GM23338 (cell line): ENCODE measurements around the gene GPA33. TPM values are rescaled to one million over a fixed set of nuclear protein-coding genes. Genes with fewer than 3 reads are reported as not detected.

Experiments
- ATAC-seq: fragments of 200-7000 bp; cut with Tn5 transposase; 3 replicates; pipeline ENCODE4 v1.9.1; 2020
- DNase-seq: peaks from one replicate; pipeline ENCODE4 v3.0.0-alpha.2; 2015; ENCODE audit warnings: low spot score
- H2AFZ ChIP-seq: fragments of 200-600 bp; sonication (generic); 2 replicates; pipeline ENCODE4 v1.8.0; 2016; ENCODE audit warnings: antibody characterized with exemption, mild to moderate bottlenecking, moderate library complexity
- H3F3A ChIP-seq: fragments of 200-600 bp; sonication (generic); replicated peaks from 2 replicates; pipeline ENCODE4 v1.8.0; 2017; ENCODE audit warnings: antibody characterized with exemption, mixed run types, low read depth
- H3K27ac ChIP-seq: fragments of 200-600 bp; sonication (generic); 2 replicates; pipeline ENCODE4 v1.6.1; 2016; ENCODE audit warnings: low read depth
- H3K27me3 ChIP-seq: fragments of 200-600 bp; sonication (generic); 2 replicates; pipeline ENCODE4 v1.8.0; 2016; ENCODE audit warnings: mild to moderate bottlenecking, mixed run types, moderate library complexity; ENCODE audit not compliant: insufficient read depth
- H3K36me3 ChIP-seq: fragments of 200-600 bp; sonication (generic); 2 replicates; pipeline ENCODE4 v1.8.0; 2016; ENCODE audit warnings: mild to moderate bottlenecking; ENCODE audit not compliant: insufficient read depth
- H3K4me1 ChIP-seq: fragments of 200-600 bp; sonication (generic); 2 replicates; pipeline ENCODE4 v1.8.0; 2016; ENCODE audit warnings: mild to moderate bottlenecking, moderate library complexity; ENCODE audit not compliant: insufficient read depth
- H3K4me2 ChIP-seq: fragments of 200-600 bp; sonication (generic); 2 replicates; pipeline ENCODE4 v1.7.1; 2017; ENCODE audit warnings: mixed run types
- H3K4me3 ChIP-seq: fragments of 200-600 bp; sonication (generic); 2 replicates; pipeline ENCODE4 v1.6.1; 2016; ENCODE audit warnings: mixed run types
- H3K79me2 ChIP-seq: fragments of 200-600 bp; sonication (generic); replicated peaks from 2 replicates; pipeline ENCODE4 v1.8.0; 2017; ENCODE audit warnings: mild to moderate bottlenecking; ENCODE audit not compliant: insufficient read depth
- H3K9me2 ChIP-seq: fragments of 200-600 bp; sonication (generic); 2 replicates; pipeline ENCODE4 v1.8.0; 2017; ENCODE audit not compliant: insufficient read depth
- H4K20me1 ChIP-seq: fragments of 200-600 bp; sonication (generic); replicated peaks from 2 replicates; pipeline ENCODE4 v1.8.0; 2017; ENCODE audit warnings: mild to moderate bottlenecking; ENCODE audit not compliant: insufficient read depth
- H3K27ac Mint-ChIP-seq: 2 replicates; pipeline ENCODE4 v1.8.0; 2020; ENCODE audit warnings: inconsistent platforms, mild to moderate bottlenecking, moderate library complexity, mixed read lengths
- H3K27me3 Mint-ChIP-seq: 3 replicates; pipeline ENCODE4 v1.8.0; 2022; ENCODE audit warnings: low read depth, mild to moderate bottlenecking, moderate library complexity, mixed read lengths, inconsistent platforms; ENCODE audit not compliant: insufficient read depth, poor library complexity
- H3K36me3 Mint-ChIP-seq: 3 replicates; pipeline ENCODE4 v1.8.0; 2021; ENCODE audit warnings: low read depth, mild to moderate bottlenecking, inconsistent platforms, moderate library complexity, mixed read lengths
- H3K4me1 Mint-ChIP-seq: 3 replicates; pipeline ENCODE4 v1.8.0; 2020; ENCODE audit warnings: mild to moderate bottlenecking, inconsistent platforms, mixed read lengths
- H3K4me3 Mint-ChIP-seq: 3 replicates; pipeline ENCODE4 v1.8.0; 2021; ENCODE audit warnings: moderate library complexity, mild to moderate bottlenecking, inconsistent platforms, mixed read lengths
- H3K9me3 Mint-ChIP-seq: 3 replicates; pipeline ENCODE4 v1.8.0; 2020; ENCODE audit warnings: moderate library complexity, mild to moderate bottlenecking, inconsistent platforms, mixed read lengths
- CREB1 ChIP-seq: fragments of 250-450 bp; sonication (Bioruptor Pico); IDR thresholded peaks from 2 replicates; pipeline ENCODE4 v1.5.0; 2020; ENCODE audit warnings: low read depth, mild to moderate bottlenecking, moderate library complexity
- CTCF ChIP-seq, 2 experiments: fragments of 200-600 bp in 1 of 2; sonication (generic) in 1 of 2; conservative IDR thresholded peaks; 2 replicates each; pipeline versions ENCODE4 v1.5.1 to v1.6.1; 2016 to 2017; ENCODE audit warnings: antibody characterized with exemption in 2 of 2, low read depth in 2 of 2, mild to moderate bottlenecking in 2 of 2, moderate library complexity in 1 of 2
- ETS1 ChIP-seq: IDR thresholded peaks from 2 replicates; pipeline ENCODE4 v1.6.1; 2016; ENCODE audit warnings: antibody characterized with exemption
- EZH2 ChIP-seq: fragments of 200-600 bp; sonication (generic); IDR thresholded peaks from one replicate; pipeline ENCODE4 v1.8.0; 2017; ENCODE audit warnings: antibody characterized with exemption, mild to moderate bottlenecking, low read depth; ENCODE audit not compliant: unreplicated experiment
- EZH2phosphoT487 ChIP-seq: fragments of 200-600 bp; sonication (generic); IDR thresholded peaks from one replicate; pipeline ENCODE4 v1.8.1; 2018; ENCODE audit warnings: antibody characterized with exemption; ENCODE audit not compliant: unreplicated experiment
- JUNB ChIP-seq: IDR thresholded peaks from one replicate; pipeline ENCODE4 v1.6.1; 2016; ENCODE audit warnings: antibody characterized with exemption; ENCODE audit not compliant: unreplicated experiment
- NANOG ChIP-seq: IDR thresholded peaks from 2 replicates; pipeline ENCODE4 v1.6.1; 2016; ENCODE audit warnings: antibody characterized with exemption, borderline replicate concordance
- POLR2AphosphoS5 ChIP-seq: IDR thresholded peaks from 2 replicates; pipeline ENCODE4 v1.6.1; 2016; ENCODE audit warnings: antibody characterized with exemption, low read depth
- REST ChIP-seq: IDR thresholded peaks from one replicate; pipeline ENCODE4 v1.6.1; 2018; ENCODE audit warnings: antibody characterized with exemption; ENCODE audit not compliant: unreplicated experiment
- STAT1 ChIP-seq: IDR thresholded peaks from one replicate; pipeline ENCODE4 v1.6.1; 2016; ENCODE audit warnings: antibody characterized with exemption; ENCODE audit not compliant: unreplicated experiment
- ZNF114 ChIP-seq: fragments of 250-450 bp; sonication (Bioruptor Pico); IDR thresholded peaks from 2 replicates; pipeline ENCODE4 v1.5.0; 2020; ENCODE audit warnings: mild to moderate bottlenecking, moderate library complexity
- ZNF331 ChIP-seq: fragments of 250-450 bp; sonication (Bioruptor Pico); IDR thresholded peaks from 2 replicates; pipeline ENCODE4 v1.5.0; 2020; ENCODE audit warnings: low read depth, mild to moderate bottlenecking, moderate library complexity
- ZNF462 ChIP-seq: fragments of 250-450 bp; sonication (Bioruptor Pico); IDR thresholded peaks from 2 replicates; pipeline ENCODE4 v1.5.0; 2020; ENCODE audit warnings: mild to moderate bottlenecking, moderate library complexity
- polyA plus RNA-seq: library from polyadenylated mRNA; unstranded; fragments of >200 nt; fragmentation: Nextera tagmentation; extraction: Ambion mirVana; gene quantifications from 2 replicates; pipeline ENCODE4 v1.2.1, GENCODE V29; 2016
- total RNA-seq: library from RNA; depleted of rRNA; stranded (reverse); fragments of >200 nt; shearing (Covaris generic); gene quantifications from 2 replicates; pipeline ENCODE4 v1.2.3, GENCODE V29; 2014

The GPA33 gene
- total and polyA plus RNA-seq, 2 experiments from 2014 or later, result 0.10 to 0.28 TPM

- Histone ChIP-seq H4K20me1 (no peaks in the 10 kb centered on the region), H3K4me1 (no peaks in the 10 kb centered on the region; the same call in 1 of the 2 replicates), H3K9me2 (no peaks in the 10 kb centered on the region), H3K4me2 (no peak overlapping the region), H3K27ac (no peak overlapping the region), H3K79me2 (no peaks in the 10 kb centered on the region), H3K27me3 (no peaks in the 10 kb centered on the region), H3K4me3 (no peak overlapping the region), H3F3A (no peaks in the 10 kb centered on the region), H2AFZ (peak overlapping the region; percentile 95; the same call in 1 of the 2 replicates), H3K36me3 (no peaks in the 10 kb centered on the region; the same call in 1 of the 2 replicates)
- no peak for TF ChIP-seq ZNF331 (CRISPR knock-in tag)
- TF ChIP-seq EZH2, result no peak
- TF ChIP-seq STAT1, result no peak
- TF ChIP-seq JUNB, result no peak
- TF ChIP-seq REST, result no peak
- no peak for TF ChIP-seq NANOG
- TF ChIP-seq CTCF (conservative IDR thresholded peaks at IDR 0.05; ENCODE audit: low read depth in 2 of 2), result no peak
- TF ChIP-seq POLR2AphosphoS5, result no peak
- no peak for TF ChIP-seq CREB1
- TF ChIP-seq ZNF462 (CRISPR knock-in tag), result no peak
- no peak for TF ChIP-seq ZNF114 (CRISPR knock-in tag)
- TF ChIP-seq EZH2phosphoT487, result no peak
- no peak for TF ChIP-seq ETS1
- Mint-ChIP-seq H3K9me3 (no peaks in the 10 kb centered on the region), H3K4me3 (no peak overlapping the region), H3K27me3 (peaks cover 2% of the 10 kb centered on the region), H3K36me3 (no peaks in the 10 kb centered on the region), H3K27ac (no peak overlapping the region), H3K4me1 (peaks cover 14% of the 10 kb centered on the region)
- DNase-seq (no peak), ATAC-seq (no peak)
Observed at GRCh38 chr1:167094690-167095089, 4.5 kb upstream of the GPA33 start.
